Spleen (tissue), 7 donors: Measurements from ENCODE around the gene SSU72.

ENCODE experiments used
- CTCF ChIP-seq, 11 experiments: fragments of 200-600 bp in 7 of 11; fragments of 450-650 bp in 4 of 11; sonication (generic) in 4 of 11; IDR thresholded peaks in 8 of 11; conservative IDR thresholded peaks in 3 of 11; 1 replicate in 7 of 11; 2 replicates in 4 of 11; pipeline versions ENCODE4 v1.4.0 to v1.8.0; 2016 to 2021; ENCODE audit warnings: antibody characterized with exemption in 11 of 11, inconsistent platforms in 4 of 11, mild to moderate bottlenecking in 1 of 11
- POLR2A ChIP-seq, 3 donors: fragments of 450-650 bp; IDR thresholded peaks; one replicate each; pipeline ENCODE4 v1.5.1; 2017; ENCODE audit warnings: antibody characterized with exemption in 3 of 3, mild to moderate bottlenecking in 1 of 3
- POLR2AphosphoS5 ChIP-seq, 3 donors: sonication (generic); formaldehyde crosslinking; IDR thresholded peaks; one replicate each; pipeline ENCODE4 v1.5.1; 2017; ENCODE audit warnings: antibody characterized with exemption in 3 of 3
- donor health status: DM: no; HTN: no; CAD: no; lungs with moderate emphysema.
- donor health status: DM: no; HTN: no; CAD: no.
- donor health status: DM: no; HTN: no; CAD: no.

- TF ChIP-seq POLR2A (IDR thresholded peaks at IDR 0.05) (no peak), CTCF (IDR thresholded peaks at IDR 0.05 in 8 of 11, conservative IDR thresholded peaks at IDR 0.05 in 3 of 11) (no peak), POLR2AphosphoS5 (IDR thresholded peaks at IDR 0.05) (peak in 1 of 3 donors; percentile 19)
Observed at GRCh38 chr1:1558591-1558990, 16.1 kb downstream of the SSU72 start.
